ENCODE results near the gene SNIP1.

DNA sequence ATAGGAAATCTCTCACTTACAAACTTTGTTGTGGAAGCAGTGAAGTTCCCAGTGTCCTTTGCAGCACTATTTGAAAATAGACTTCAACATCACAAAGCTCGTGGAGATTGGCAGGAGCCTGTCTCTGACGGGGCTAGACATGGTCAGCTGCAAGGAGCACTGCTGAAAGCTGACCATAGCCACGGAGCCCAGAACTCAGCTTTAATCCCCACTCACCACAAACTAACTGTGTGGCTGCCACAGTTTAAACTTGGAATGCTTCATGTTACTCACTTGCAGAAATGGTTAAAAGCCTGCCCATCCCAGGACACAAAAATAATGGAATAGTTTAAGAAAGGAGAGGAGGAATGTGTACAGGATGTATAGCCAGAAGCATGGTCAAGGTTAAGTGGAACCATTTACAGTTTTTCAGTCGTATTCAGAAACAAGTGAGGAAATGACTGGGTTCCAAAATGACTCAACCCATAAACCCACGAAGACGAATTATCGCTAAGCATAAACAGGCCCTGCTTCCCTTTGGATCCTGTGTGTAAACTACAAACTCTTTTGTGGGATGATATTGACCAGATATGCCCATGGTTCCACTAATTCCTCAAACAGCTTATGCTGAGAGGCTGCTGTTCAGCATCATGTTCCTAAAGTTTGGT, 20.9 kb upstream of the SNIP1 start:
- TF ChIP-seq EZH2 (optimal IDR thresholded peaks at IDR 0.05; ENCODE audit: low read depth, low read length), result no peak
- TF ChIP-seq, protein P1, sequence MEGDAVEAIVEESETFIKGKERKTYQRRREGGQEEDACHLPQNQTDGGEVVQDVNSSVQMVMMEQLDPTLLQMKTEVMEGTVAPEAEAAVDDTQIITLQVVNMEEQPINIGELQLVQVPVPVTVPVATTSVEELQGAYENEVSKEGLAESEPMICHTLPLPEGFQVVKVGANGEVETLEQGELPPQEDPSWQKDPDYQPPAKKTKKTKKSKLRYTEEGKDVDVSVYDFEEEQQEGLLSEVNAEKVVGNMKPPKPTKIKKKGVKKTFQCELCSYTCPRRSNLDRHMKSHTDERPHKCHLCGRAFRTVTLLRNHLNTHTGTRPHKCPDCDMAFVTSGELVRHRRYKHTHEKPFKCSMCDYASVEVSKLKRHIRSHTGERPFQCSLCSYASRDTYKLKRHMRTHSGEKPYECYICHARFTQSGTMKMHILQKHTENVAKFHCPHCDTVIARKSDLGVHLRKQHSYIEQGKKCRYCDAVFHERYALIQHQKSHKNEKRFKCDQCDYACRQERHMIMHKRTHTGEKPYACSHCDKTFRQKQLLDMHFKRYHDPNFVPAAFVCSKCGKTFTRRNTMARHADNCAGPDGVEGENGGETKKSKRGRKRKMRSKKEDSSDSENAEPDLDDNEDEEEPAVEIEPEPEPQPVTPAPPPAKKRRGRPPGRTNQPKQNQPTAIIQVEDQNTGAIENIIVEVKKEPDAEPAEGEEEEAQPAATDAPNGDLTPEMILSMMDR (IDR thresholded peaks at IDR 0.05; ENCODE audit: low read length), result no peak

Data from MM.1S (cell line).